Measurements from ENCODE around the gene ACAA1.

The ACAA1 gene

DNA sequence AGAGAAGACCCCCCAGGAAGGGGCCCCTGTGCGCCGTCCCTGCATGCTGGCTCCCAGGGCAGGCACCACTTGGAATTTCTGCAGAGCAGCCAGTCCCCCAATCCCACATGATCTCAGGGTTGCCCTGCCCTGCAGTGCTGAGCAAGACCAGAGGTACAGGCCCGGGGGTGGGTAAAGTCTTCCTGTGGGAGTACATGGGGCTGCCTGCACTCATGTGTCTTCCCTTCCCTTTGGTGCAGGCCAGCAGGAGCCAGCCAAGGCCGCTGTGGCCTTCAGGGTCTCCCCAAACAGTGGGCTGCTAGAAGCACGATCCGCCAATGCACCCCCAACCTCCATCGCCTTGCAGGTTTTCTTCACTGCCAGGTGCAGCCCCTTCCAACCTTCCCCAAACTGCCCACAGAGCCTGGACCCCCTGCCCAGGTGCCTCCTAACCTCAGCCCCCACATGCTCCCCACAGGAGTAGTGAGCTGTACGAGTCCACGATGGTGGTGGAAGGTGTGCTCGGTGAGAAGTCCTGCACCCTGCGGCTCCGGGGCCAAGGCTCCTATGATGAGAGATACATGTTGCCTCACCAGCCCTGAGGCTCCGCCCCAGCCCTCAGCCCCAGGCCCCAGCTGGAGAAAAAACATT is 15.0 kb downstream of the ACAA1 start:
- no peak for TF ChIP-seq CTCF (IDR thresholded peaks at IDR 0.05; ENCODE audit: insufficient read depth, low read depth, low read length, missing control alignments)
- no peak overlapping the region for H3K4me3 ChIP-seq (ENCODE audit: low read length)
- no peak for DNase-seq (ENCODE audit: low read depth)

DNA sequence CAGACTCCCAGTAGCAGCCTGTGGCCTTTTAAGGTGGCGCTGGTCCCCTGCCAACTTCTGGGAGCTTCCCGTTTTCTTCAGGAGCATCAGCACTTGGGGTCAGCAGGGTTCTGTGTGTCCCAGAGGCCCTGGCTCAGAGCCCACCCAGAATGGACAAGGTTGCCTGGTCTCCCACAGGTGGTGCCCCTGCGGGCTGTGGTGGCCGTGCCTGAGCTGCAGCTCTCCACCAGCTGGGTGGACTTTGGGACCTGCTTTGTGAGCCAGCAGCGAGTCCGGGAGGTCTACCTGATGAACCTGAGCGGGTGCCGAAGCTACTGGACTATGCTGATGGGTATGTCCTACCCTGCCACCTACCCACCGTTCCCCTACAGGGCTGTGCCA is 15.5 kb downstream of the ACAA1 start:
- no peak overlapping the region for H3K4me3 ChIP-seq (ENCODE audit: low read length)
- no peak for DNase-seq (ENCODE audit: low read depth)
- no peak for TF ChIP-seq CTCF (IDR thresholded peaks at IDR 0.05; ENCODE audit: insufficient read depth, low read depth, low read length, missing control alignments)

DNA sequence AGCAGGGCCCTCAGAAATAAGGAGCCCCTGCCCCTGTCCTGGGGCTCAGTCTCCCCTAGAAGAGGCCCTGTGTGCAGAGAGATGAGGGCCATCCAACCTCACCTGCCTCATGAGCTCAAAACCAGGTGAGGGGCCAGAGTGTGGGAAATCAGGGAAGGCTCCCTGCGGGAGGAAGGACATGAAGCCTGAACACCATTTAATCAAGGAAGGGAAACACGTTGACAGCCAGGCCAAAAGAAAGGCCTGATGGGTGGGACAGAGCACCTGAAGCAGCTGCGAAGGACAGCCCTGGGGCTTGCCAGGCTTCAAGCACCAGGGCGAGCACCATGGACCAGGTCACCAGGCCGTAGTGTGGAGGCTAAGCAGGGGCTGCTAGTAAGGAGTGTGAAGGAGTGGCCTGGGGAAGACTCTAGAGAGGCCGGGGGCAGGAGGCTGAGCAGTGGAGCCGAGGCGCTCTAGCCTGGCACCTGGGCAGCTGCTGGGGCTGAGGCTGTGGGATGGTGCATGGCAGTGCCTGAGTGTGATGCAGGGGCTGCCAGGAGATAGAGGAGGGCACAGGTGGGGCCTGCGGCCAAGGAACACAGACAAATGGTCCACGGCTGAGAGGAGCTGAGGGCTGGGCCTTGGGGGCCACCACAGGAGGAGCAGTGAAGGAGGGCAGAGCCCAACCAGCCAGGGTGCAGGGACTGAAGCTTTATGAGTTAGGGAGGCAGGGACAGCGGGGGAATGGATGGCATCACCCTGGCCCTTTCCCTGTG is 16.1 kb downstream of the ACAA1 start:
- DNase-seq (ENCODE audit: low read depth): no peak
- no peak overlapping the region for H3K4me3 ChIP-seq (ENCODE audit: low read length)
- no peak for TF ChIP-seq CTCF (IDR thresholded peaks at IDR 0.05; ENCODE audit: insufficient read depth, low read depth, low read length, missing control alignments)

DNA sequence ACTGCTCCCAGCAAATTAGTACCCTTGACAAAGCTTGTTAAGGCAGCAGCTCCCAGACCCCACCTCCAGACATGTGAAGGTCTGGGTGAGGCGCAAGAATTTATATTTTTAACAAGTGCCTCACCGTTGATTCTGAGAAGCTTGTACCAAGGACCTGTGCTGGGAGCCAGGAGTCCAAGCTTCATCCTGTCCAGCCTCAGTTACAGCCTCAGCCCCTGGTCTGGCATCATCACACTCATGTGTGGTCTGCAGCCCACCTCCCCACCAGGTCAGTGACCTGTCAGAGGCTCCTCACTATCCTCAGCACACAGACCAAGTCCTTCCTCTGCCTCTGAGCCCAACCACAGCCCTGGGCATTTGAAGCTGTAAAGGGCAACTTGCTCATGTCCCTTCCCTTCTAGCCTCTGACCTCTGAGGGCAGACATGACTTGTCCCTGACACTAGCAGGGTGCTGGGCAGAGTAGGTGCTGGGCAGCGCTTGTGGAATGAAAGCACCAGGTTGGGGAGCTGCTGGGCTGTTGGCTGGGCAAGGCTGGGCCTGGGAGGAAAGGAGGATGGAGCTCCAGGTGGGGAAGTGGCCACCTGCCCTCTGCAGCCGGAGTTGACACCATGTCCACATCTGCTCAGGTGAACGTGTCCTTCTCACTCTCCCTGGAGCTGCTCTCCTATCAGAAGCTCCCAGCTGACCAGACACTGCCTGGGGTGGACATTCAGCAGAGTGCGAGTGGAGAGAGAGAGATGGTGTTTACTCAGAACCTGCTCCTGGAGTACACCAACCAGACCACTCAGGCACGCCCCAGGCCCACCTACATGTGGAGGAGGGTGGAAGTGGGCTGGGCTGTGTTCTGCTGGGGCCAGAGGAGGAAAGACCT is 16.9 kb downstream of the ACAA1 start:
- H3K4me3 ChIP-seq (ENCODE audit: low read length): no peak overlapping the region
- no peak for TF ChIP-seq CTCF (IDR thresholded peaks at IDR 0.05; ENCODE audit: insufficient read depth, low read depth, low read length, missing control alignments)
- DNase-seq (ENCODE audit: low read depth): no peak

DNA sequence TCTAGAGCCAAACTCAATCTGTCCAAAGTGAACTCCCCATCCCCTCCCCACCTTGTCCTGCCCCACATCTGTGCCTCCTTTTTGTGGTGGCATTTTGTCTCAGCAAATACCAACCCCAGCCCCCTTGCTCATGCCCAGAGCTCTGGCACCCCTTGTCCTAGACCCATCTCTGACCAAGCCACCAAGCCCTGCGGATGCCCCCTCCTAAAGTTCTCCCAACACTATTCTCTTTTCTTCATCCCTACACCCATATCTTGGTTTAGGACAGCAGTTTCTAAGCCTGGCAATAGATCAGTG is 17.7 kb downstream of the ACAA1 start:
- TF ChIP-seq CTCF (IDR thresholded peaks at IDR 0.05; ENCODE audit: insufficient read depth, low read depth, low read length, missing control alignments): no peak

DNA sequence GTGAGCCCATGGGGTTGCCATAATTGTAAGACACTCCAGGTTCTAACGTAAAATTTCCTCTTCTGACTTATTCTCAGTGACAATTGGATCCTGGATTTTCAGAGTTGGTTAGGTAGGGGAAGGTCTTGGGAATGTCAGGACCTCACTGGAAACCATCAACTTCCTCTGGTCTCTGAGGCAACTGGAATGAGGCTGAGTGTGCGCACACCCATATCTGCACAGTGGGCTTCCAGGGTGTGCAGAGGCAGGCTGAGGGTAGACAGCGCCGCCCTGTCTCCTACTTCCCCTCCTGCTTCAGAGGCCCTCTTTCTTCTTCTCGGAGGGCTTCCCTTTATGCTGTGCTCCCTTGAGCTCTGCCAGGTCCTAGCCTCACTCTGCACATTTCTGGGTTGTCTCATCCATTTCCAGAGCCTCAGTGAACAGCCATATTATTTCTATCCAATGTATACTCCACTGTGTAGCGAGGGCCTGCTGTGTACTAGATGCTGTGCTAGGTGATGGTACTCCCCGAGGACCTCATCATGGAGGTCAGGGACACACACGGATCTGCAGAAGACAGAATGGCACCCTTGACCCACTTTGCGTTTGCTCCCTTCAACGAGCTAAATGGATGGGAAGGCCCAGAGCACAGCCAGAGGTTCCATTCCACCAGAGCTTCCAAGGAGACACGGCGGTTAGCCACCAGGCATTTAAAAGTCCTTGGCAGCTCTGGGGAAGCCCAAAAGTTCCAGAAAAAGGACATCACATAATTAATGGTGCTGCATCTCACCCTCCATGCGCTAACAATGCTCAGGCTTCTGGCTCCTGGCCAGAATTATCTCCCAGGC is 18.3 kb downstream of the ACAA1 start:
- no peak for DNase-seq (ENCODE audit: low read depth)
- TF ChIP-seq CTCF (IDR thresholded peaks at IDR 0.05; ENCODE audit: insufficient read depth, low read depth, low read length, missing control alignments): no peak
- no peak overlapping the region for H3K4me3 ChIP-seq (ENCODE audit: low read length)

More for the DNA sequence above, 17.7 kb downstream of the ACAA1 start:
- DNase-seq (ENCODE audit: low read depth): no peak
- no peak overlapping the region for H3K4me3 ChIP-seq (ENCODE audit: low read length)

All from epithelial cell of esophagus (primary cell).